Measurements from ENCODE around the gene NEGR1. TPM values are rescaled to one million over a fixed set of nuclear protein-coding genes. Genes with fewer than 3 reads are reported as not detected.

Gene NEGR1
- total RNA-seq, 1 experiment from 2014 or later = 2.9 TPM

DNA sequence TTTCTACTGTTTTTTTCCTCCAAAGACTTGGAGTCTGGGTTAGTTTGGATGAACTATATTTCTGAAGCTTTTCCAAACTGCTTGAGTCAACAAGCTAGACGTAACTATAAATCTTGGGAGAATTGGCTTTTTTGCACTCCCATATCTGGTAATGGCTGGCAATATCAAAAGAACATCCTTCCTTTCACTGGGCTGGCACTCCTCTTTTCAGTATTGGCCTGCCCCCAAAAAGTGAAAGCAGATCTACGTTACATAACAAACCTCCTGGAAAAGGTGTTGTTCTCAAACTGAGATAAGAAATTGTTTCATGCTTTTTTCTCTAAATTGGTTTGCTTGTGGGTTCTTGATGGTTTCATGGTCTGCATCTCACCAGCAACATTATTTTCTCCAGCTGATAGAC lies 499.3 kb downstream of the NEGR1 start (continued):
- TF ChIP-seq MLX (CRISPR knock-in tag; IDR thresholded peaks at IDR 0.05) = no peak
- no peak for TF ChIP-seq NR3C1 (CRISPR knock-in tag; conservative IDR thresholded peaks at IDR 0.05; ENCODE audit: low read depth)
- no peak for TF ChIP-seq ELF4 (CRISPR knock-in tag; IDR thresholded peaks at IDR 0.05; ENCODE audit: low read depth)
- TF ChIP-seq, protein P1, sequence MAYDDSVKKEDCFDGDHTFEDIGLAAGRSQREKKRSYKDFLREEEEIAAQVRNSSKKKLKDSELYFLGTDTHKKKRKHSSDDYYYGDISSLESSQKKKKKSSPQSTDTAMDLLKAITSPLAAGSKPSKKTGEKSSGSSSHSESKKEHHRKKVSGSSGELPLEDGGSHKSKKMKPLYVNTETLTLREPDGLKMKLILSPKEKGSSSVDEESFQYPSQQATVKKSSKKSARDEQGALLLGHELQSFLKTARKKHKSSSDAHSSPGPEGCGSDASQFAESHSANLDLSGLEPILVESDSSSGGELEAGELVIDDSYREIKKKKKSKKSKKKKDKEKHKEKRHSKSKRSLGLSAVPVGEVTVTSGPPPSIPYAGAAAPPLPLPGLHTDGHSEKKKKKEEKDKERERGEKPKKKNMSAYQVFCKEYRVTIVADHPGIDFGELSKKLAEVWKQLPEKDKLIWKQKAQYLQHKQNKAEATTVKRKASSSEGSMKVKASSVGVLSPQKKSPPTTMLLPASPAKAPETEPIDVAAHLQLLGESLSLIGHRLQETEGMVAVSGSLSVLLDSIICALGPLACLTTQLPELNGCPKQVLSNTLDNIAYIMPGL (CRISPR knock-in tag; IDR thresholded peaks at IDR 0.05) = no peak
- TF ChIP-seq ZNF423 (CRISPR knock-in tag; IDR thresholded peaks at IDR 0.05) = no peak
- TF ChIP-seq STAT6 (CRISPR knock-in tag; conservative IDR thresholded peaks at IDR 0.05; ENCODE audit: low read depth) = no peak
- TF ChIP-seq ZNF219 (CRISPR knock-in tag; IDR thresholded peaks at IDR 0.05; ENCODE audit: borderline replicate concordance) = no peak
- TF ChIP-seq ZNF138 (CRISPR knock-in tag; conservative IDR thresholded peaks at IDR 0.05) = no peak
- TF ChIP-seq MXD4 (CRISPR knock-in tag; IDR thresholded peaks at IDR 0.05; ENCODE audit: borderline replicate concordance) = no peak
- no peak for TF ChIP-seq RELA (CRISPR knock-in tag; IDR thresholded peaks at IDR 0.05; ENCODE audit: borderline replicate concordance)
- TF ChIP-seq ZNF281 (CRISPR knock-in tag; IDR thresholded peaks at IDR 0.05) = no peak
- no peak for TF ChIP-seq ZNF121 (CRISPR knock-in tag; IDR thresholded peaks at IDR 0.05)
- no peak for TF ChIP-seq ATF3 (CRISPR knock-in tag; conservative IDR thresholded peaks at IDR 0.05)
- TF ChIP-seq NFATC4 (CRISPR knock-in tag; IDR thresholded peaks at IDR 0.05) = no peak

DNA sequence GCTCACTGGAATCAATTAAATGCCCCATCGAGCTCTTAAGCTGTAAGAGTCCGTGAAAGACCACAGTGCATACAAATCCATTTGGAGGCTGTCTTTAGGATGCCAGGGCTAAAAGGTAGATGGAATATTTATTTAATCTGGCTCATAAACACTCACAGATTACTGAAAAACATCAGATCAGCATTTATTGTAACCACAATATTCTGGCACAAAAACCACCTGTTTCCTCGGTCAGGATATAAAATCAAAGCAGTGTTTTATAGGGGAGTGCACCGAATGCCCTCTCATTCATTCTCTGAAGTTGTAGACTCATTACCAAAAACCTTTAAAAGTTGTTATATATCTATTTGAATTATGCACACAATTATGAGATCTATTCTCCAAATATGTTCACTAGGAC lies 500.9 kb downstream of the NEGR1 start:
- no peak for DNase-seq (ENCODE audit: low spot score)
- H3K36me3 Mint-ChIP-seq = no peaks in the 10 kb centered on the region
- CTCF ChIA-PET = no interaction called here
- peaks cover 16% of the 10 kb centered on the region for H3K4me1 Mint-ChIP-seq
- TF ChIP-seq ZNF396 (CRISPR knock-in tag; IDR thresholded peaks at IDR 0.05; ENCODE audit: borderline replicate concordance) = no peak
- no peak for TF ChIP-seq ATF3 (CRISPR knock-in tag; conservative IDR thresholded peaks at IDR 0.05)
- TF ChIP-seq, protein P2, sequence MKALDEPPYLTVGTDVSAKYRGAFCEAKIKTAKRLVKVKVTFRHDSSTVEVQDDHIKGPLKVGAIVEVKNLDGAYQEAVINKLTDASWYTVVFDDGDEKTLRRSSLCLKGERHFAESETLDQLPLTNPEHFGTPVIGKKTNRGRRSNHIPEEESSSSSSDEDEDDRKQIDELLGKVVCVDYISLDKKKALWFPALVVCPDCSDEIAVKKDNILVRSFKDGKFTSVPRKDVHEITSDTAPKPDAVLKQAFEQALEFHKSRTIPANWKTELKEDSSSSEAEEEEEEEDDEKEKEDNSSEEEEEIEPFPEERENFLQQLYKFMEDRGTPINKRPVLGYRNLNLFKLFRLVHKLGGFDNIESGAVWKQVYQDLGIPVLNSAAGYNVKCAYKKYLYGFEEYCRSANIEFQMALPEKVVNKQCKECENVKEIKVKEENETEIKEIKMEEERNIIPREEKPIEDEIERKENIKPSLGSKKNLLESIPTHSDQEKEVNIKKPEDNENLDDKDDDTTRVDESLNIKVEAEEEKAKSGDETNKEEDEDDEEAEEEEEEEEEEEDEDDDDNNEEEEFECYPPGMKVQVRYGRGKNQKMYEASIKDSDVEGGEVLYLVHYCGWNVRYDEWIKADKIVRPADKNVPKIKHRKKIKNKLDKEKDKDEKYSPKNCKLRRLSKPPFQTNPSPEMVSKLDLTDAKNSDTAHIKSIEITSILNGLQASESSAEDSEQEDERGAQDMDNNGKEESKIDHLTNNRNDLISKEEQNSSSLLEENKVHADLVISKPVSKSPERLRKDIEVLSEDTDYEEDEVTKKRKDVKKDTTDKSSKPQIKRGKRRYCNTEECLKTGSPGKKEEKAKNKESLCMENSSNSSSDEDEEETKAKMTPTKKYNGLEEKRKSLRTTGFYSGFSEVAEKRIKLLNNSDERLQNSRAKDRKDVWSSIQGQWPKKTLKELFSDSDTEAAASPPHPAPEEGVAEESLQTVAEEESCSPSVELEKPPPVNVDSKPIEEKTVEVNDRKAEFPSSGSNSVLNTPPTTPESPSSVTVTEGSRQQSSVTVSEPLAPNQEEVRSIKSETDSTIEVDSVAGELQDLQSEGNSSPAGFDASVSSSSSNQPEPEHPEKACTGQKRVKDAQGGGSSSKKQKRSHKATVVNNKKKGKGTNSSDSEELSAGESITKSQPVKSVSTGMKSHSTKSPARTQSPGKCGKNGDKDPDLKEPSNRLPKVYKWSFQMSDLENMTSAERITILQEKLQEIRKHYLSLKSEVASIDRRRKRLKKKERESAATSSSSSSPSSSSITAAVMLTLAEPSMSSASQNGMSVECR (CRISPR knock-in tag; IDR thresholded peaks at IDR 0.05; ENCODE audit: borderline replicate concordance) = no peak
- no peak for TF ChIP-seq USF1 (CRISPR knock-in tag; IDR thresholded peaks at IDR 0.05)
- no peak for TF ChIP-seq FOXK1 (CRISPR knock-in tag; IDR thresholded peaks at IDR 0.05)
- TF ChIP-seq NR2C2 (CRISPR knock-in tag; IDR thresholded peaks at IDR 0.05) = no peak
- TF ChIP-seq SOX15 (CRISPR knock-in tag; IDR thresholded peaks at IDR 0.05) = no peak
- TF ChIP-seq ZNF263 (CRISPR knock-in tag; IDR thresholded peaks at IDR 0.05; ENCODE audit: low read depth) = no peak
- no peak for TF ChIP-seq RORB (CRISPR knock-in tag; IDR thresholded peaks at IDR 0.05)
- H3K9me3 Mint-ChIP-seq = no peaks in the 10 kb centered on the region
- ATAC-seq = no peak
- no peak overlapping the region for H3K27ac Mint-ChIP-seq
- POLR2A ChIA-PET = no interaction called here
- H3K4me3 Mint-ChIP-seq = no peak overlapping the region
- no peaks in the 10 kb centered on the region for H3K27me3 Mint-ChIP-seq (ENCODE audit: low read depth)
